HG03432 (cell line): Measurements from ENCODE around the gene AHCYL1.

Experiments
- ATAC-seq: cut with Tn5 transposase; IDR thresholded peaks from one replicate; pipeline ENCODE4 v1.9.1; 2021; ENCODE audit warnings: mild to moderate bottlenecking, moderate library complexity; ENCODE audit not compliant: unreplicated experiment

The AHCYL1 gene

DNA sequence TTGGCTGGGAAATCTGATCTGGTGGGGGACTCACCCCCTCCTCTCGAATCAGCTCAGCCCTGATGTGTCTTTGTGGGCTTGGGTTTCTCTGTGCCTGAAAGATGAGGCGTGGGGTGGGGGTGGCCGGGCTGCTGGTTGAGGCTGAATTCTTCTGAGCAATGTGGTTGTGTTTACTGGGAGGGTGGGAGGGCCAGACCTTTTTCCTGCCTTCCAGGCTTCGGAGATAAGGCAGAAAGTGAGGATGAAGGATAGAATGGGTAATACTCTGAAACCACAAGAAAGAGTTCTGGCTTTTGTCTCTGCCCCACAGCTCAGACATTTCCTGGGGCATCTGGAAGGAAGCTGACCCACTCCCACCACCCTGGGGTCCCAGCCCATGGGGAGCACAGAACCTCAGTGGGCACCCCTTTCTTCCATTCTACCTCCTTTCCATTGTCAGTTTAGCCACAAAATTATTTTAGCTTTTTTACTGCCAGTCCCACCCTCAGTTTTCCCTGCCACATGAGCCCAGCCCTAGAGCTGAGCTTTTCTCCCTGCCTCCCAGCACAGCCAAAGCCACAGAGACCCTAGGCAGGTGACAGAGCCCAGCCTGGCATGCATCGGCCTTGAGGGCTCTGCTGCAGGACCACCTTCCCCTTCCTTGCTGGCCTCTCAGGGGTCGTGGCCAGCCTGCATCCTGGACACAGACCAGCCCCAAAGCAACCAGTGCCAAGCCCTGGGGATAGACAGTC is 74.7 kb downstream of the AHCYL1 start:
- no peak for ATAC-seq

DNA sequence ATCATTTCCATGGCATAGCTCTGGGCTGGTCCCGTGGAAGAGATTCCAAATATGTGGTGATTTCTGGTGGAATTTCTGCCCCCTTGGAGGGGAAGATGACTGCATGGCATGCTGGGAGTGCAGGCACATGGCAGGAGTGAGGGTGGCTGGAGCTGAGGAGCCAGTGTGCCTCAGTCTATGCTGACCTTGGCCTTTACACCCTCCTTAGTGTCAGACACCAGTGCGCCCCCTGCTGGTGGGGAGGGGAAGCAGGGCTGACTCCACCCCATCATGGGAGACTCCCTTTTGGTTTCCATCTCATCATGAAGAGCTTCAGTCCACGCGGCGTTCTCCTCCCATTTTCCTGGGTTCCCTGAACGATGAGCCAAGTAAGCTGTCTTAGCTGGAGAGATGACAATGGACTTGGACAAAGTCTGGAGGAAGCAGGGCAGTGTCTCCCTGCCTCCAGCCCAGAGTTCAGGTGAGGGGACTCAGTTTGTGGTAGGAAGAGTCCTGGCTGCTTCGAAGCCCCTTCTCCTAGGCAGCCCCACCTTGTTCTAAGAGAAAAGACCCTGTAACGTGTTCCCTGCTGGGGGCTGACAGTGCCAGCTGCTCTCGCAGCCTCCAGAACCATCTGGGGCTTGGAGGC is 75.6 kb downstream of the AHCYL1 start:
- ATAC-seq: no peak

DNA sequence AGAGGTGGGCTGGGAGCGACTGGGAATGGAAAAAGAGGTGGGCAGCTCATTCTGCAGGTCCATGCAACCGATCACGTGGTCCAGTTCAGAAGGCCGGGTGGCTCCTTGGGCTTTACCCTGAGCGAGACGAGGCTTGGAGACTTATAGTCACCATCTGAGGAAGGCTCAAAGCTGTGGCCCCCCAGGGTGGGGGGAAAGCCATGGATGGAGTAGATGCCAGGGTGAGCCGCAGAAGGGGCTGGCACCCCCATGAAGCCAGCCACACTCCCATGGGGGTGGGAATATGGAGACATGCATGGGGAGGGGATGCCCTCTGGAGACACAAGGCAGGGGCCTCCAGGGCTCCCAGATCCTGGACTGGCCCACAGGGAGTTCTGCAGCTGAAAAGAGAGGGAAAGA is 76.1 kb downstream of the AHCYL1 start:
- ATAC-seq: no peak

DNA sequence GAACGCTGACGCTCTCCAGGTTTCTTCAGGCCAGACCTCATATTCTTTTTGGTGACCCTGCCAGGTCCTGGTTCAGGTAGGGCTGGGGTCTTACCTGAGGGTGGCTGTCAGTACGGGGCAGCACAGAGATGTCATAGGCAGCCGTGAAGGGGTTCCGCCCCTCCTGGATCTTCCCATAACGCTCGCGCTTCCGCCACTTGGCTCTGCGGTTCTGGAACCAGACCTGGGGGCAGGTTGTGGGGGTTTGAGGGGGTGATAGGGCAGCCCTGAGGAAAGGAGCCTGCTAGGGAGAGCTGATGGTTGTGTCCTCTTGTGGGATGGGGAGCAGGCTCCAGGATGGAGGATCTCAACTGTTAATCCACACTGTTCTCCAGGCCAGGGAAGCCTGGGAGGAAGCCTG is 76.8 kb downstream of the AHCYL1 start:
- ATAC-seq: no peak

DNA sequence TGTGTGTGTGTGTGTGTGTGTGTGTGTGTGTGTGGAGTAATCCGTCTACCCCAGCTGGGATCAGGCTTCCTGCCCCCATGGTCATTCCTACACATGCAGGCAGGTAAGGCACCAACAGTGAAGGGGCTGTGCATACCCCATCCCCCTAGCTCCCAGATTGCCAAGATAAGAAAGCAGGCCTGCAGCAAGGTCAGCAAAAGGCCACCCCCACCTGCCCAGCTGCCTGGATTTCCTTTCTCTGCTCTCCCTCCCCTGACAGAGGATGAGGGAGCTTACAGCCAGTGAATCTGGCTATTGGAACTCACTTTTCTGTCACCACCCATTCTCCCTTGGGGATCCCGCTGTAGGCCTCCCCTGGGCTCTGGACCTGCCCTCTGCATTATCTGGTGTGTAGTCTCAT is 78.0 kb downstream of the AHCYL1 start:
- ATAC-seq: no peak

DNA sequence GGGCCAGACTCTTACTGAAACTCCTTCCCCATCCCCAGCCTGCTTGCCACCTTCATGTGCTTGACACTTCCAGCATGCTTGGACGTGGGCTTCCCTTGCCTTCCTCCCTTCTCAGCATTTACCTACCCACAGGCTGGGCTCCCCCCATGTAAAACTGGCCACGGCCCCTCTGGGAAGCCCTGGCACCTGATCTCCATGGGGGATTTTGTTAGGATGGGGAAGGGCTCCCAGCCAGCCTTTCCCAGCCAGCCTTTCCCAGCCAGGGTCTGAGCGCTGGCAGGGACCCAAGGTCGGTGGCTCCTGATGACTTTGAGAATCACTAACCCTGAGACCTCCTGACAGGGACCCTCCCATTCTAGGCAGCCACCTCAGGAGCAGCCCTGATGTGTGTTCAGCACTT is 79.2 kb downstream of the AHCYL1 start:
- ATAC-seq: no peak

DNA sequence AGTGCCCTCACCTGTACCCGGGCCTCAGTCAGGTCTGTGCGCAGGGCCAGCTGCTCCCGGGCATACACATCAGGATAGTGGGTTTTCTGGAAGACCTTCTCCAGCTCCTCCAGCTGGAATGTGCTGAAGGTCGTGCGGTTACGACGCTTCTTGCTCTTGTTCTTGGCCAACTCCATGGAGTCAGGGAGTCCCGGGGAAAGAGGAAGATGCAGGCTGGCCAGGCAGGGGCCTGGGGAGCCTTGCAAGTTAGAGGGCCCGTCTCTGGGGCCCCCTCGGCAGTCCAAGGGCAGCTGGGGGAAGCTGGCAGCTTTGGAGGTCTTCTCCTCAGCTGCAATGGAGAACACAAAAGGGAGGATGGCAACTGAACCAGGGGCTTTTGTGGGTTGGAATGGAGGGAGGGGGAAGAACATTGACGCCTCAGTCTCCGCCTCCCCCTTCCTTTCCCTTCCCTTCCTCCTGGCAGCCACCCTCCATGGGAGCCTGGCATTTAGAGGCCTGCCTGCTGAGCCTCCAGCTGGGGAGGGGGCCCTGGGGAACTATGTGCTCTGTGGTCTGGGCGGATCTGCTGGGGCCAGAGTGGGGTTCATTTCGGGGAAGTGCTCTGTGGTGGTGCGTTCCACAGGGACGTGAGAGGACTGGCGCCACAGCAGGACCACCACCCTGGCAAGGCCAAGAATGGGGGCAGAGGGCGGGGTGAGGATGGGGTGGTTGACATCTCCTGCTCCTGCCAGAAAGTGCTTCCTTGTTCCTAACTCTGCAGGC is 80.2 kb downstream of the AHCYL1 start:
- ATAC-seq: no peak

DNA sequence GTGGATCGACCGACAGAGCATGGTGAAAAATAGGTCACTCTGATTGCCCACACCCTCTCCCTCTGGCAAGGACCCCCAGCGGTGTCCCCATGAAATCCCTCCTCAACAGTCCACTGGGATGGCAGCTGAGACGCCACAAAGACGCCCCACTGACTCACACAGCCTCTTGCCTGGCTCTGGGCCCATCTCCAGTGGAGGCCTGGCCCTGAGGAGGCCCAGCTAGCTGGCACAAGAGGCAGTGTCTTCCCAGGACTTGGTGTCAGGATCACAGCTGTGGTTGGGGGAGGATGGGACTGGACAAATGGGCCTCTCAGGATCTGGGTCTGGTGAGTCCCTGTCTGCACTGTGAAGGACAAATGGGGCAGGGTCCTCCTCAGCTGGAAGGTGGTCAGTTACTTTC is 81.3 kb downstream of the AHCYL1 start:
- ATAC-seq: no peak

DNA sequence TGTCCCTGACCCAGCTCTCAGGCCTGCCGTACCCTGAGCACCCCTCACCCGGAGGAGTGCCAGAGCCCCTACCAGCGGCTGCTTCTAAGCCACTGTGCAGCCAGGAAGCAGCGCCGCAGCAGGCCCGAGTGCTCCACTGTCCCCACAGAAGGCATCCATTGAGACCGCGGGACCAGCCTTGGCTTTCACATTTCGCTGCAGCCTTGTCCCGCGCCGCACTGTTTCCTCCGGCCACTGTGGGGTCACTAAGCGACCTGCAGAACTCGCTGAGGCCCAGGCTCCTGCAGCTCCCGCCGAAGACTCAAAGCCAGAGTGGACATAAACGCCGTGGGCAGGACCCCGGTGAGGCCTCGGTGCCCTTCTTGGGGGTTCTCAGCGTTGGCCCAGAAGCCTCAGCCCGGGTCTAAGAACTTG is 82.9 kb downstream of the AHCYL1 start:
- no peak for ATAC-seq

DNA sequence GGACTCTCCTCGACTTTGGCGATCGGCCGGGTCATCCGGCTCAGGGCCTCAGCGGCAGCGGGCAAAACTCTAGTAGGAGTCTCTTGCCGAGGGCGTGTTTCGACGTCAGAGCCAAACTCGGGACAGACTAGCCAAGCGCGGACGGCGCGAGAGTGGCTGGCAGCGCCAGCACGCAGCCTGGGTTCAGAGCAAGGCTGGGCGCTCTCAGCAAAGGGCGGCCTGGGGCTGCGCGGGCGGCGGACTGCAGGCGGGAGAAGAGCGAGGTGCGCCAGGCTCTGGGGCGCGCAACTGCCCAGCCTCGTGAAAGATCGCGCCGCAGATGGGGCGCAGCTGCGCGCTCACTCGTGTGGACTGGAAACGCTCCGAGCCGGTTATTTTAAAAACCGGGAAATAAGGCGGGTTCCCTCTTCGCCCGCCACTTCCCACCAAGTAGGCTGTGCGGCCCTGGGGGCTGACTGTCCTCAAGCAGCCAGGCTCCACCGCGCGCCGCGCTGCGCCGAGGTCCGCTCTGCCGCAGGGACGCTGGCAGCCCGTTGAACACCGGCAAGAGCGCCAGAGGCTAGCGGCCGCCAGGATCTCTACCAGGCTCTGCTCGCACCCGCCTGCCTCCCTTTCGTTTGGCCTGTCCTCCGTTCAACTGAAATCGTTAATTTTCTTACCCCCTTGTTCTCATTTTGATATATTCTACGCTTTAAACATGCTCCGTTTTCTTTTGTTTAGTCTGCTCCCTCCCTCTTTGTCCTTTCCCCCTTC is 83.5 kb downstream of the AHCYL1 start:
- ATAC-seq: no peak

DNA sequence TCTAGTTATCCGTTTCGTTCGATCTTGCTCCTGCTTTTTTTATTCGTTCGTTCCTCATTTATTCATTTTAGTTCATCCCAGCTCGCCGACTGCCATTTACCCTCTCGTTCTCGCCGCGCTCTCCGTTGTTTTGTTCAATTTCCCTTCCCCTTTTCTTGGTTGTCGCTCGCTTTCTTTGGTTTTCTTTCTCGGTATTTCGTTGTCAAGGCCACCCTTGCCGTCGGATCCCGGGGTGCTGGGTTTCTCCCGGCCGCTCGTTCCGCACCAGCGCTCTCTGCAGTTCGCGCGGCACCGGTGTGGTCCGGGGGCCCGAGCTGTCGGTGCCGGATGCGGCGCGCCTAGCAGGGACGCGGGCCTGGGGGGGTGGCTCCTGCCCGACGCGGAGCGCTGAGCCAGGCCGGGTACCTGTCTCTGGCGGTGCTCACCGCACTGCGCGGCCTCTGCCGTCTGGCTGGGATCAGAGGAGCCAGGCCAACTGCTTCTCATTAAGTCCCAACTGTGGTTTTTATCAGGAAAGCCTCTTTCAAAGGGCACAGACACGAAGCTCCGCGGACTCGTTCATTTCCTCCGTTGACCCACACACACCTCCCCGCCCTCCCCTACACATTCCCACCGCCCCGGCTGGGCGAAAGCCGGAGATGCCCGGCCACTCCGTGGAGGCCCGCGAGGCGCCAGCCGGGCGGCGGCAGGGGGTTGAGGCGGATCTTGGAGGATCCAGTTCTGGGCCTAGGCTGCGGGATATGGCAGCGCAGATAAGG is 84.3 kb downstream of the AHCYL1 start:
- no peak for ATAC-seq

DNA sequence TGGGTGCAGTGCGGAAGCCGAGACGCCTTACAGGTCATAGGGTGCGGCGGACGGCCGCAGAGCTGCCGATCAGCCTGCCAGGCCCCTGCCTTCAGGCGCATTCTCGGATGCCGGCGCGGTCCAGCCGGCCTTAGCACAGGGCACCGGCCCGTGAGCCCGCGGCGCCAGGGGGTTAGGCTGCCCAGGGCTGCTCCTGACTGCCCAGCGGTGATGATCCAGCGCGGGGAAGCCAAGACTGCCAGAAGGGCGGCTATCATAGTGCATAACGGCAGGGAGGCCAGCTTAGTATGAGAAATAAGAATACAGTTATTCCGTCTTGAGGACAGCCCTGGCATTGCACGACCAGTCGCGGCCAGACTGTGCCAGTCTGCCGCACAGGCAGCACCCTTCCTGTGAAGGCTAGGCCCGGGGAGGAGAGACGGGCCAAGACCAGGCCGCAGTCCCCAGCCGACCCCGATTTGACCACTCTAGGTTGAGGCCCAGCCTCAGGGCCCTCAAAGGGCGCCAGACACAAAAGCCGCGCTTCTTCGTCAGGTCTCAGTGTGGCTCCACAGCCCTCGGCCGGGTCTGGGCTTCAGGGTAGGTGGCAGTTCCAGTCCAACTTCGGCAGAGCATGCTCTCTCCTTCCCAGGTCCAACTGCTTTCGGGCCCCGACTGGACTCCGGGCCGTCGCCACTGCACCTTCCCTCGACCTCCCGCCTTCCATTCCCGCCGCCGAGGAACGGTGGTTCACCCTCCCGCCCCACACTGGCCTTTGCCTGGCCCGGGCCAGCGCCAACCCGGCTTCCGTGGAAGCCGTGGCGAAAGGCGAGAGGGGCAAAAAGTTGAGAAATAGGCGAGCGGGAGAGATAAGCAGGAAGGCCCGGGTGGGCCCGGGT is 85.1 kb downstream of the AHCYL1 start:
- ATAC-seq: no peak

DNA sequence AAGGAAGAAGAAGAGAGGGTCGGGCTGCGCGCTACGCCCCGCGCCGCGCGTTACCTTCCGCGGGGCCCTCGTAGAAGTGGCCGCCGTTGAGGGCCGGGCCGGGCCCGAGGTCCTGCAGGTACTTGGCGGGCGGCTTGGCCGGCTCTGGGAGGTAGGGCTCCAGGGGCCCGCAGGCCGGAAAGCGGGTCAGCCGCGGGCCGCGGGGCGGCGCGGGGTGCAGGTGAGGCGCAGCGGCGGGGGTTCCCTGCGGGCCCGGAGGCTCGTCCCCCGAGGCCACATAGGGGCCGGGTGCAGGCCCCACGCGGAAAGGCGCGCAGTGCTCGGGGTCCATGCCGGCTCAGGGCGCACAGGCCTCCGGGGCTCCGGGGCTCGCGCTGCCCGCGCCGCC is 85.7 kb downstream of the AHCYL1 start:
- ATAC-seq: no peak

DNA sequence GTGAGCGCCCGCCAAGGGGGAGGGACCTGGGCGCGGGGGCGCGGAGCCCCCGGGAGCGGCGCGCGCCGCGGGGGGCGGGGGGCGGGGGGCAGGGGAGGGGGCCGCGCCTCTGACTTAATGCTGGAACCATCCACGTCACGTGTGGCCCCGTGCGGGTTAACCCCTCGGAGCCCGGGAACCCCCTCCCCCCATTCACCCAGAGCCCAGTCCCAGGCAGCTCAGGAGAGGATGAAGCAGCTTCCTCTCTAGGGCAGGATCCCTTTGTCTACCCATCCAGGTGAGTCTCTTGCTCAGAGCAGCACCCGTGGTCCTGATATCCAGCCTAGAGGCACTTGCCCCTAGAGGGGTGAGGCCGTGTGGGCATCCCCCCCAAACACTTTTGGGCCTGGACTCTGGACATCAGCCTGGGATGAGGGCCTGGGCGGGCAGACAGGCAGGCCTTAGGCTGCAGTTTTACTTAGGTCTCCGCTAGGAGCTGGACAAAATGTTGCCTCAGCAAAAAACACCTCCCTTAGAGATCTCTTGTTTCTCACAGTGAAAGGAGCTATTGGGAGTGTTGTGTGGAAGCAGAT is 86.2 kb downstream of the AHCYL1 start, which contains the start of gene ALX3:
ALX3 (minus strand) TSS at position 2 of the 572 bp plus-strand sequence. CDS start 60 bp downstream, outside the sequence.
- no peak for ATAC-seq
